Coronary artery (tissue), 2 donors: ENCODE results near the gene ARF1.
A peak's percentile ranks its signal among the peaks of the same experiment; 100 is the strongest.

ENCODE experiments used
- DNase-seq: peaks from one replicate; pipeline ENCODE4 v3.0.0-alpha.2; 2017; ENCODE audit warnings: low spot score
- H3K27ac ChIP-seq, 2 donors: fragments of 200-600 bp; sonication (generic); one replicate each; pipeline ENCODE4 v1.5.1; 2016 to 2019
- H3K4me3 ChIP-seq: fragments of 200-600 bp; sonication (generic); 2 replicates; pipeline ENCODE4 v1.5.1; 2016; ENCODE audit warnings: mild to moderate bottlenecking, moderate library complexity
- TF ChIP-seq, protein P1 (sequence below): fragments of 200-600 bp; sonication (generic); IDR thresholded peaks from one replicate; pipeline ENCODE4 v1.5.1; 2019; ENCODE audit warnings: antibody characterized with exemption

The ARF1 gene

DNA sequence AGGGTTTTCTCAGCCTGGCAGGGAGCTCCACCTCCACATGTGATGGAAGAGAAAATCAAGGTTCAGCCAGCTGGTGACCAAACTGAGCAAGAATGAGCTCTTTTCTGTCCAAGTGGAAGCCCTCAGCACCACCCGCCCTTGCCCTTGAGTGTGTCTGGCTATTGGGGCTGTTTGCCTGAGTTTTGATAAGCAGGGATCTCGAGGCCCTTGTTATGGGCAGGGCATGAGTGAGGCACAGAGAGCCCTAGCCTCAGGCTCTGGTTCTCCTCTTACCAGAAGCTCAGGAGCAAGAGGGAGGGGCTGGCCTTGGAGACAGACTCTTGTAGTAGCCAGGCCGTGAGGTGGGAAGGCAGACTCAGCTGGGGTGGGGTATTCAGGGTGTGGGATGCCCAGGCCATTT is 37.5 kb upstream of the ARF1 start:
- no peak overlapping the region for H3K27ac ChIP-seq
- TF ChIP-seq, protein P1, sequence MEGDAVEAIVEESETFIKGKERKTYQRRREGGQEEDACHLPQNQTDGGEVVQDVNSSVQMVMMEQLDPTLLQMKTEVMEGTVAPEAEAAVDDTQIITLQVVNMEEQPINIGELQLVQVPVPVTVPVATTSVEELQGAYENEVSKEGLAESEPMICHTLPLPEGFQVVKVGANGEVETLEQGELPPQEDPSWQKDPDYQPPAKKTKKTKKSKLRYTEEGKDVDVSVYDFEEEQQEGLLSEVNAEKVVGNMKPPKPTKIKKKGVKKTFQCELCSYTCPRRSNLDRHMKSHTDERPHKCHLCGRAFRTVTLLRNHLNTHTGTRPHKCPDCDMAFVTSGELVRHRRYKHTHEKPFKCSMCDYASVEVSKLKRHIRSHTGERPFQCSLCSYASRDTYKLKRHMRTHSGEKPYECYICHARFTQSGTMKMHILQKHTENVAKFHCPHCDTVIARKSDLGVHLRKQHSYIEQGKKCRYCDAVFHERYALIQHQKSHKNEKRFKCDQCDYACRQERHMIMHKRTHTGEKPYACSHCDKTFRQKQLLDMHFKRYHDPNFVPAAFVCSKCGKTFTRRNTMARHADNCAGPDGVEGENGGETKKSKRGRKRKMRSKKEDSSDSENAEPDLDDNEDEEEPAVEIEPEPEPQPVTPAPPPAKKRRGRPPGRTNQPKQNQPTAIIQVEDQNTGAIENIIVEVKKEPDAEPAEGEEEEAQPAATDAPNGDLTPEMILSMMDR = no peak
- no peak for DNase-seq

DNA sequence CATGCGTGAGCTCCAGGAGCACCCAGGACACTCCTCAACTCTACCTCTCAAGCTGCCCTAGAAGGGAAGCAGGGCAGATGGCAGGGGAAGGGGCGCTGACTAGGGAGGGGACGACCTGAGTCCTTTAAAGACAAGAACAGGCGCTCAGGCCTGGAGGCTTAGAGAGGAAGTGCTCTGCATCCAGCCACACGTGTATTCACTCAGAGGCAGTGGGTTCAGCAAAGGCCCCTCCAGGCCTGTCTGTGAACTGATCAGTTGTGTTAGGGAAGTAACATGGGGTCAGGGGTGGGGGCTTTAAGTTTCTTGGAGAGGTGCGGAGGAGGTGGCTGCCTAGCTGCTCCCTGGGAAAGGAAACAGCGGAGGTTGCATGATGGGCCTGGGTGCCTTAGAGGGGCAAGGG is 37.1 kb upstream of the ARF1 start:
- TF ChIP-seq, protein P1 = no peak
- H3K4me3 ChIP-seq = no peak overlapping the region
- peak; percentile 56 for DNase-seq
- no peak overlapping the region for H3K27ac ChIP-seq

More for the DNA sequence above, 37.5 kb upstream of the ARF1 start:
- H3K4me3 ChIP-seq = no peak overlapping the region

DNA sequence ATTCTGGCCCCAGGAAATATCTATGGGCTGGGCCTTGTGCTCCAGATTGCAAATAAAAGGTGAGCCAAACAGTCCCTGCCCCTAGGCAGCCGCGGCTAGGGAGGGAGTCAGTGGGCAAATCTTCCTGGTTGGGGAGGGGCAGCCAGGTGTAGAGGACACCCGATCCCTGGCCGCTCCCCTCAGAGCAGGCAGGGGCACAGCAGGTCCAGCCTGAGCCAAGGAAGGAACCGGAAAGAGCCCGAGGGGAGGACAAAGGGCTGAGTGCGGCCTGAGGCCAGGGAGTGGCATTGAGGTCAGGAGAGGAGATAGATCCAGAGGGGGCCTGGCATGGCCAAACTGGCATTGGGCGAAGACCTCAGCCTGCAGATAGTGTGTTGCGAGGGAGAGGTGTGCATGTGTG is 36.6 kb upstream of the ARF1 start:
- DNase-seq = no peak
- TF ChIP-seq, protein P1 = no peak
- Histone ChIP-seq H3K27ac (no peak overlapping the region), H3K4me3 (no peak overlapping the region)

DNA sequence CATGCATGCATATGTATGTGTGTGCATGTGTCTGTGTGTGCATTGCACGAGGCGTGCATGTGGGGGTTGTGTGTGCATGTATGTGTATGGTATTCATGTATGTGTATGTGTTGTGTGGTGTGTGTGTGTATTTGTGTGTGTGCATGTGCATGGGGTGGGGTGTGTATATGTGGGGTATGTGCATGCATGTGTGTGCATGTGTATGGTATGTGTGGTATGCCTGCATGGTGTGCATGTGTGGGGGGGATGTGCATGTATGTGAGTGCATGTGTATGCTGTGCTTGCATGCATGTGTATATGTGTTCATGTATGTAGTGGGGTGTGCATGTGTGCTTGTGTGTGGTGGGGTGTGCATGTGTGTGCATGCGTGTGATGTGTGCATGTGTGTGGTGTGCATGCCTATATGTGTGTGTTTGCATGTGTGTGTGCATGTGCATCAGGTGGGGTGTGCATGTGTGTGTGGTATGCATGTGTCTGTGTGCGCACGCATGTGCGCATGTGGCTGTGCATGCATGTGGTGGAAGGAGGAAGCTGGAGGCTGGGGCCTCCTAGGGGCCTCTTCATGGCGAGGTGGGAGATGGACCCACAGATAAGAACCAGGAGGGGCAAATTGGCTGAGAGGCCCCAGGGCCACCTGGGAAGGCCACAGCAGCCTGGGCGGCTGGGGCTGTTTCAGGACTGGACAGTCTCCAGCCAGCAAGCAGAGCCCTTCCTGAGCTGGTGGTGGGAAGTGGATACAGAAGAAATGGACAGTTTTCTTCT is 35.9 kb upstream of the ARF1 start:
- Histone ChIP-seq H3K27ac (no peak overlapping the region), H3K4me3 (no peak overlapping the region)
- TF ChIP-seq, protein P1 = no peak
- DNase-seq = no peak

DNA sequence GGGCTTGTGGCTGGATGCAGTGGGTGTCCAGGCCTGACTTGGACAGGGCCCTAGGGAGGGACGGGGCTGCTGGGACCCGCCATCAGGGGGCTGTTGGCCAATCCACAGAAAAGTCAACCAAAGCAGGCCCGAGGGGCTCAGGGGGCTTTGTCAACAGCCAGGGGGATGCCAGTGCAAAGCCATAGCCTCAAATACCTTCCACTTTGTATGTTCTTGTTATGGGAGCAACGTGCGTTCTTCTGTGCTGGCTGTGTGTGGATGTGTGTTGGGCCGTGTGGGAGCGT is 35.4 kb upstream of the ARF1 start:
- TF ChIP-seq, protein P1 = no peak
- no peak overlapping the region for H3K4me3 ChIP-seq
- DNase-seq = peak; percentile 57
- no peak overlapping the region for H3K27ac ChIP-seq

DNA sequence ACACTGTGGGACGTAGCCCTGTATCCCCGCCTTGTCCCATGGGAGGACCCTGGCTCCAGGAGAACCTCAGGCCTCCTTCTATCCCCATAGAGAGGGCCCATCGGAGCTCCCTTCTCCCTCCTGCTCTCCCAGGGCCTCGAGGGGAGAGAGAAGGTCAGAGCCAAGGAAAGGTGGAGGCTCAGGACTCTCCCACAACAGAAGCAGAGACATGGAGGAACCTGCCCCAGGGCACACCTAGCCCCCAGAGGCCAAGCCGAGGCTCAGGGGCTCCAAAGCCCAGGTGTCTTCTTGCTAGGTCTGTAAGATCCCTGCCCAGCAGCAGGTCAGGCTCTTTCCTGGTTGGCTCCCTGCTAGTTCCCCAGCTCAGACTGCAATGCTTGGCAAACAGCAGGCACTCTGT is 34.4 kb upstream of the ARF1 start:
- peak; percentile 68 for DNase-seq
- H3K4me3 ChIP-seq = no peak overlapping the region
- no peak overlapping the region for H3K27ac ChIP-seq
- TF ChIP-seq, protein P1 = no peak

DNA sequence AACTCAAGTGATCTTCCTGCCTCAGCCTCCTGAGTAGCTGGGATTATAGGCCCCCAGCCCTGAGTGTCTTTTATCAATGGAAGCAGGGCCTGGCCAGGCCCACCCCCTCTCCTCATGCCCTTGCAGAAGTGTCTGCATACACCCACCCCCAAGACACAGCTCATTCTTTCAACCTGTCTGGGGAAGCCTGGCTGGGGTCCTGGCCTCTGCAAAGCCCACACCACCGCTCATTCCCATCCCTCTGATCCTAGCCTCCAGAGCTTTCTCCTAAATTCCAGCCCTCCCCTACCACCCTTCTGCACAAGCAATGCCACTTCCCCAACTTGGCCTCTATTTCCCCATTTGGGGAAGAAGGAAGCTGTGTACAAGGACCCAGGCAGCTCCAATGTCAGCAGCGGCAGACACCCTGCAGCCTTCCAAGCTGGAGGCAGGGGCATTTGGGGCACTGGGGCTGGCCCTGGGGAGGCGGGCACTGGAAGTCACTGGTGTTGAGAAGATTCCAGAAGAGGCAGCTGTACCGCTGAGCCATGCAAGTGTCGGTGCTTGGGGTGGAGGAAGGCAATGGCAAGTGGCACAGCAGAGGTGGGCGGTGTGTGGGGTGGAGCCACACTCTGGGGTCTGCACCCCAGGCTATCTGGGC is 33.7 kb upstream of the ARF1 start:
- H3K27ac ChIP-seq = no peak overlapping the region
- no peak overlapping the region for H3K4me3 ChIP-seq
- peak; percentile 69 for DNase-seq
- TF ChIP-seq, protein P1 = no peak
